Measurements from ENCODE around the gene ADRM1. TPM values are rescaled to one million over a fixed set of nuclear protein-coding genes. Genes with fewer than 3 reads are reported as not detected.

The ADRM1 gene
- total and polyA plus RNA-seq, 12 donors: 67.7 to 192 (median 74.7) TPM

DNA sequence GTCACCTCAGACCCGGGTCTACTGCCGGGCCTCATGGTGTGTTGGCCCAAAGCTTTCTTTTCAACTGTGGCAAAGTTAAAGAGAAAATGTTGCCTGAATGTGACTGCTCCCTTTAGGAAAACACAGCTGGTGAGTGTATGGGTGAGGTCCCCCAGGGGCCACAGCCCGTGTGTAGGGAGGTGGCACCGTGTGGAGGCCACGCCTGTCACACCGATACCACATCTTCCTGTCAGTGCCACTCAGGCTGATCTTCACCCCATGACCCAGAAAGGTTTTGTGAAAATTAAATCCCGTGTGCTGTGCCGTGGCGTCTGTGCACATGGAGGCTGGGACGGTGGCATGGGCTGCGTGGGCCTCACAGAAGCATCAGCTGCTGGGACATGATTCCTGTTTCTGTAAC is 10.7 kb upstream of the ADRM1 start:
- DNase-seq: no peak
- Histone ChIP-seq H3K4me3 (no peak overlapping the region), H3K36me3 (peaks cover 0 to 98% (median 53%) of the 10 kb centered on the region in 9 donors), H3K27ac (no peak overlapping the region), H3K9me3 (no peaks in the 10 kb centered on the region), H3K27me3 (no peaks in the 10 kb centered on the region), H3K4me1 (peaks cover 0 to 14% (median 4%) of the 10 kb centered on the region in 9 donors)
- 90 to 94% methylated on average over 11 of the region's 11 CpGs for WGBS, 2 donors
- TF ChIP-seq, protein P1, sequence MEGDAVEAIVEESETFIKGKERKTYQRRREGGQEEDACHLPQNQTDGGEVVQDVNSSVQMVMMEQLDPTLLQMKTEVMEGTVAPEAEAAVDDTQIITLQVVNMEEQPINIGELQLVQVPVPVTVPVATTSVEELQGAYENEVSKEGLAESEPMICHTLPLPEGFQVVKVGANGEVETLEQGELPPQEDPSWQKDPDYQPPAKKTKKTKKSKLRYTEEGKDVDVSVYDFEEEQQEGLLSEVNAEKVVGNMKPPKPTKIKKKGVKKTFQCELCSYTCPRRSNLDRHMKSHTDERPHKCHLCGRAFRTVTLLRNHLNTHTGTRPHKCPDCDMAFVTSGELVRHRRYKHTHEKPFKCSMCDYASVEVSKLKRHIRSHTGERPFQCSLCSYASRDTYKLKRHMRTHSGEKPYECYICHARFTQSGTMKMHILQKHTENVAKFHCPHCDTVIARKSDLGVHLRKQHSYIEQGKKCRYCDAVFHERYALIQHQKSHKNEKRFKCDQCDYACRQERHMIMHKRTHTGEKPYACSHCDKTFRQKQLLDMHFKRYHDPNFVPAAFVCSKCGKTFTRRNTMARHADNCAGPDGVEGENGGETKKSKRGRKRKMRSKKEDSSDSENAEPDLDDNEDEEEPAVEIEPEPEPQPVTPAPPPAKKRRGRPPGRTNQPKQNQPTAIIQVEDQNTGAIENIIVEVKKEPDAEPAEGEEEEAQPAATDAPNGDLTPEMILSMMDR (IDR thresholded peaks at IDR 0.05): no peak
- no peak for ATAC-seq
- intact Hi-C loops (cut with DNase I): no loop called here

DNA sequence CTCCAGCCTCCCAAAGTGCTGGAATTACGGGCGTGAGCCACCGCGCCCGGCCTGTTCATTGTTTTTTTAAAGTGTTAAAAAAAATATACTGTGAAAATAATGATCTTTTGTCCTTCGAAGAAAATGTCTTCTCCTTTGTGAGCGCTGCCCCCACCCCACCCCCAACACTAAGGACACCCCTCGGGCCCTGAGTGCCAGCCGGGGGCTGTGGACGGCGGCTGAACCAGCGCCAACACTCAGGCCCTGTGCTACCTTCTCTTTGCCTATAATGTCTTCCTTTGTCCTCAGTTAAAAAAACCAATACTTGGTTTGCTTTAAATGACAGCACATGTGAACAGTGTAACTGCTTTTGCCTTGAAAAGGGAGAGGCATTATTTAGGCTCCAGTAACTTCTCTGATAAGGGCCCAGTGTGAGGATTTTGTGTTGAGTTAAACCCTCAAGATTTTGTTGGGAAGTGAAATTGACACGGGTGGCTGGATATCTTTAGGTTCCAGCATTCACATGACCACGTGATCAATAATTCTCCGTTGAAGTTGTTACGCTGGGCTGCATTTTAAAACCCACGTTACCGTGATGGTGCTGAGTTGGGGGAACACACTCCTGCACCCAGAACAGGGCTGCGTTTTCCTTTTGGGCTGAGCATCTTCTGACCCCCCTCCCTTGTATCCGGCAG is 9.5 kb upstream of the ADRM1 start:
- DNase-seq (no peak), ATAC-seq (no peak)
- intact Hi-C loops (cut with DNase I): no loop called here

DNA sequence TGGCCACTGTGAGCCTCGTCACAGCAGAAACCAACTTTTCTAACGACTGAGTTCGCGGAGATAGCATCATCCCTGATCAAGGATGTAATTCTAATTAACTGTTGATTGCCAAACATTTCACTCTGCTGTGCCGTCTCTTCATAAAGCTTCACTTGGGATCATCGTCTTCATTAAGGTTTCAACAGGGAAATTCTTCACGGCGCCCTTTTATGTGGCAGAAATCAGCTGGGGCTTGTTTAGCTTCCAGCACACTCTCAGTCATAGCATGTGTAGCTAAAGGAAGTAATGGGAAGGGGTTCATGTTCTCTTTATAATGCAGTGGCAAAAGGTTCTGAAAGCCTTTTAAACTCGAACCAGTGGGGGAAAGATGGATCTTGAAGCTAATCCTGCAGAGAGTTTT is 8.9 kb upstream of the ADRM1 start:
- DNase-seq (no peak), ATAC-seq (no peak)
- no peaks in the 10 kb centered on the region for H3K27me3 ChIP-seq
- 85% methylated on average over 9 of the region's 9 CpGs for WGBS, 2 donors
- peaks cover 0 to 100% (median 52%) of the 10 kb centered on the region in 9 donors for H3K36me3 ChIP-seq
- no peak overlapping the region for H3K27ac ChIP-seq
- TF ChIP-seq, protein P1 (IDR thresholded peaks at IDR 0.05): no peak
- peaks cover 0 to 8% (median 0%) of the 10 kb centered on the region in 9 donors for H3K4me1 ChIP-seq
- no peaks in the 10 kb centered on the region for H3K9me3 ChIP-seq
- intact Hi-C loops (cut with DNase I): no loop called here
- no peak overlapping the region for H3K4me3 ChIP-seq

More for the DNA sequence above, 9.5 kb upstream of the ADRM1 start:
- peaks cover 0 to 97% (median 53%) of the 10 kb centered on the region in 9 donors for H3K36me3 ChIP-seq
- H3K4me3 ChIP-seq: no peak overlapping the region
- H3K9me3 ChIP-seq: no peaks in the 10 kb centered on the region
- 92 to 93% methylated on average over 20 of the region's 20 CpGs for WGBS, 2 donors
- H3K27ac ChIP-seq: no peak overlapping the region
- no peaks in the 10 kb centered on the region for H3K27me3 ChIP-seq
- peaks cover 0 to 8% (median 0%) of the 10 kb centered on the region in 9 donors for H3K4me1 ChIP-seq
- TF ChIP-seq, protein P1 (IDR thresholded peaks at IDR 0.05): no peak

DNA sequence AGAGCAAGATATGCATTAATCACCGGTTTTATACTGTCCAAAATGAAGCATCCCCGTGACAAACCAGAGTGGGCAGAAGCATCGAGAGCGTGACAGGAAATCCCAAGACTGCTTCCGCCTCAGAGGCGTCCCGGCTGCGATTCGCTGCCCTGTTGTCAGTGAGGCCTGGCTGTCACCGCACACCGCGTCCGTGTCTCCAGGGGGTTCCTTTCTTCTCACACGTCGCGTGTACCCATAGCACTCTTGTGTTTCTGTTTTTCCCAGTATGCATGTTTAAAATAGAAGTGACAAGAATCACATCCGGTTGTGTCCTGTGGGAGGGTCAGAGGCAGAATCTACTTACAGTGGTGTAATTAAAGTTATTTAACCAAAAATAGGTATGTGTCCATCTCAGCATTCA is 8.3 kb upstream of the ADRM1 start:
- Histone ChIP-seq H3K36me3 (peaks cover 0 to 97% (median 47%) of the 10 kb centered on the region in 9 donors), H3K27me3 (no peaks in the 10 kb centered on the region), H3K4me3 (no peak overlapping the region), H3K9me3 (no peaks in the 10 kb centered on the region), H3K4me1 (peaks cover 0 to 8% (median 0%) of the 10 kb centered on the region in 9 donors), H3K27ac (no peak overlapping the region)
- TF ChIP-seq, protein P1 (IDR thresholded peaks at IDR 0.05): no peak
- 60 to 66% methylated on average over 17 of the region's 17 CpGs for WGBS, 2 donors
- DNase-seq: no peak
- intact Hi-C loops (cut with DNase I): no loop called here
- no peak for ATAC-seq

All from heart right ventricle (tissue), 16 donors.